GM12865 (cell line): ENCODE data around the gene HTR3C.

ENCODE experiments used
- DNase-seq: peaks from one replicate; pipeline ENCODE4 v3.0.0; 2010; ENCODE audit warnings: low read depth
- H3K4me3 ChIP-seq: 2 replicates; pipeline ENCODE4 v1.5.1; 2011; ENCODE audit warnings: mild to moderate bottlenecking, low read depth, low read length, control low read depth
- TF ChIP-seq, protein P1 (sequence below): IDR thresholded peaks from 2 replicates; pipeline ENCODE4 v1.5.1; 2011; ENCODE audit warnings: low read length, control low read depth, low read depth, inconsistent platforms; ENCODE audit not compliant: insufficient read depth; ENCODE audit errors: missing control alignments

HTR3C gene

GRCh38 chr3:184096811-184097383, 44.0 kb downstream of the HTR3C start, which contains the start of gene HTR3E:
HTR3E (plus strand) TSS chr3:184097064; CDS start chr3:184097530, 466 bp downstream.
- H3K4me3 ChIP-seq: no peak within 1 kb of the TSS
- TF ChIP-seq, protein P1, sequence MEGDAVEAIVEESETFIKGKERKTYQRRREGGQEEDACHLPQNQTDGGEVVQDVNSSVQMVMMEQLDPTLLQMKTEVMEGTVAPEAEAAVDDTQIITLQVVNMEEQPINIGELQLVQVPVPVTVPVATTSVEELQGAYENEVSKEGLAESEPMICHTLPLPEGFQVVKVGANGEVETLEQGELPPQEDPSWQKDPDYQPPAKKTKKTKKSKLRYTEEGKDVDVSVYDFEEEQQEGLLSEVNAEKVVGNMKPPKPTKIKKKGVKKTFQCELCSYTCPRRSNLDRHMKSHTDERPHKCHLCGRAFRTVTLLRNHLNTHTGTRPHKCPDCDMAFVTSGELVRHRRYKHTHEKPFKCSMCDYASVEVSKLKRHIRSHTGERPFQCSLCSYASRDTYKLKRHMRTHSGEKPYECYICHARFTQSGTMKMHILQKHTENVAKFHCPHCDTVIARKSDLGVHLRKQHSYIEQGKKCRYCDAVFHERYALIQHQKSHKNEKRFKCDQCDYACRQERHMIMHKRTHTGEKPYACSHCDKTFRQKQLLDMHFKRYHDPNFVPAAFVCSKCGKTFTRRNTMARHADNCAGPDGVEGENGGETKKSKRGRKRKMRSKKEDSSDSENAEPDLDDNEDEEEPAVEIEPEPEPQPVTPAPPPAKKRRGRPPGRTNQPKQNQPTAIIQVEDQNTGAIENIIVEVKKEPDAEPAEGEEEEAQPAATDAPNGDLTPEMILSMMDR: no peak
- no peak for DNase-seq

DNA sequence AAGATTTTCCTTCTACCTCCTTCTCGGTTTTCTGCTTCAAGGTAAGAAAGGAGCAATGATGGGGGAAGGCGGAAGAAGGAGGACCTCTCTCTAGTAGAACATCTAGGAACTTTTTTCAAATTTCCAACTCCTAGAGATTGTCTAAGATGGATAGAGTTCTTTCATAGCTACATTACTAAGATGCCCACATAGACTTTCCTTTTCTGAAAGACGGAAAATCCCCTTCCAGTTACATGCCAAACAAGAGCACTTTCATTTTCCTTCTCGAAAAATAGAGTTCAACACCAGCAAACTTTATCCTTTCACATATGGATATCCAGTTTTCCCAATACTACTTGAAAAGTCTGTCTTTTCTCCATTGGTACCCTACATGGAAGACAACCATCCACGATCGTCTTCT, 44.7 kb downstream of the HTR3C start:
- TF ChIP-seq, protein P1: no peak
- no peak for DNase-seq
- H3K4me3 ChIP-seq: no peak overlapping the region

DNA sequence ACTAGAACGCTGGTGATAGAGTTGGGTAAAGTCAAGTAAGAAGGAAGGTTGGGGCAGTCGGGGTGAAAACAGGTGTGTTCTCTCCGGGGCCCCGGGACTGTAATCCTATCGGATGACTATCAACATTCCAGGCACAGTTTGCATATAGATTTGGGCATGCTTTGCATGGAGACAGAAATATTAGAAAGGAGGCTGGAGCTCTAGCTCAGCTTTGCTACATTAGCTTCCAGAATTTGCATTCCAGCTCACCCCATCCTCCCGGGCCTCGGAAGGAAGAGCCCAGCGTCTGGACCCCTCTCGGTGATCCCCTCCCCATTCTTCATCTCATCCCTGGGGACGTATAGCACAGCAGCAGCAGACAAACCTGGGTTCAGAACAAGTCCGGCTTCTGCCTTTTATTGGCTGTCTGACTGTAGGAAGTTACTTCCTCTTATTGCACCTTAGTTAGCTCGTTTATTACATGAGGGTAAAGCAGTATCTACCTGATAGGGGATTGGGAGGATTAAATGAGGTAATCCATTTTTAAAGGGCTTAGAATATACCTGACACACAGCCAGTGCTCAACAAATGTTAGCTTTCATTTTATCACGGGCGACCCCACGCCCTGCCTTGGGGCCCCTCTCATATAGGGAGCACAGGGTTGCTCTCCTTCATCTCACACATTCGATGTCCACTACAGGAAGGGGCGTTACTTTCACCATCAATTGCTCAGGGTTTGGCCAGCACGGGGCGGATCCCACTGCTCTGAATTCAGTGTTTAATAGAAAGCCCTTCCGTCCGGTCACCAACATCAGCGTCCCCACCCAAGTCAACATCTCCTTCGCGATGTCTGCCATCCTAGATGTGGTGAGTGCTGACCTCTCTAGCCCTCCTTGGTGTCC, 47.2 kb downstream of the HTR3C start:
- H3K4me3 ChIP-seq: no peak overlapping the region
- TF ChIP-seq, protein P1: no peak
- DNase-seq: no peak
